Mucosa of stomach (tissue), 1 donor: Measurements from ENCODE around the gene ACACB.

Experiments
- H3K27me3 ChIP-seq: one replicate; pipeline ENCODE4 v1.7.0; 2013; ENCODE audit warnings: mild to moderate bottlenecking, low read length; ENCODE audit not compliant: control insufficient read depth, insufficient read depth
- H3K36me3 ChIP-seq: one replicate; pipeline ENCODE4 v1.7.0; 2013; ENCODE audit warnings: low read length; ENCODE audit not compliant: control insufficient read depth, insufficient read depth
- H3K4me1 ChIP-seq: one replicate; pipeline ENCODE4 v1.7.0; 2013; ENCODE audit warnings: mild to moderate bottlenecking, low read length; ENCODE audit not compliant: control insufficient read depth, insufficient read depth
- H3K4me3 ChIP-seq: one replicate; pipeline ENCODE4 v1.7.0; 2013; ENCODE audit warnings: low read length
- H3K9ac ChIP-seq: one replicate; pipeline ENCODE4 v1.7.0; 2013; ENCODE audit warnings: mild to moderate bottlenecking, low read length, moderate library complexity
- H3K9me3 ChIP-seq: one replicate; pipeline ENCODE4 v1.7.0; 2013; ENCODE audit warnings: mild to moderate bottlenecking, low read length, moderate library complexity; ENCODE audit not compliant: control insufficient read depth
- donor health status: Pancreatic carcinoma.

ACACB gene

GRCh38 chr12:109291521-109292341, 175.3 kb downstream of the ACACB start:
- H3K9me3 ChIP-seq, result no peaks in the 10 kb centered on the region
- no peak overlapping the region for H3K9ac ChIP-seq
- no peak overlapping the region for H3K4me3 ChIP-seq

GRCh38 chr12:109292342-109292711, 175.9 kb downstream of the ACACB start:
- Histone ChIP-seq H3K4me1 (peaks cover 9% of the 10 kb centered on the region), H3K9me3 (no peaks in the 10 kb centered on the region), H3K9ac (no peak overlapping the region), H3K4me3 (no peak overlapping the region), H3K27me3 (peaks cover 10% of the 10 kb centered on the region), H3K36me3 (no peaks in the 10 kb centered on the region)

More at GRCh38 chr12:109291521-109292341, 175.3 kb downstream of the ACACB start:
- H3K4me1 ChIP-seq, result peaks cover 9% of the 10 kb centered on the region
- no peaks in the 10 kb centered on the region for H3K36me3 ChIP-seq
- H3K27me3 ChIP-seq, result peaks cover 10% of the 10 kb centered on the region

- H3K4me1 ChIP-seq, result peaks cover 9% of the 10 kb centered on the region
- H3K36me3 ChIP-seq, result no peaks in the 10 kb centered on the region
- H3K9me3 ChIP-seq, result no peaks in the 10 kb centered on the region
- H3K4me3 ChIP-seq, result no peak overlapping the region
- peaks cover 10% of the 10 kb centered on the region for H3K27me3 ChIP-seq
- no peak overlapping the region for H3K9ac ChIP-seq
Measured at GRCh38 chr12:109293106-109293505, 176.7 kb downstream of the ACACB start.

- Histone ChIP-seq H3K4me3 (no peak overlapping the region), H3K36me3 (no peaks in the 10 kb centered on the region), H3K4me1 (peaks cover 9% of the 10 kb centered on the region), H3K9ac (no peak overlapping the region), H3K27me3 (peaks cover 10% of the 10 kb centered on the region), H3K9me3 (no peaks in the 10 kb centered on the region)
Measured at GRCh38 chr12:109294286-109294796, 178.0 kb downstream of the ACACB start.

- H3K4me3 ChIP-seq, result no peak overlapping the region
- H3K9ac ChIP-seq, result no peak overlapping the region
- no peaks in the 10 kb centered on the region for H3K9me3 ChIP-seq
- H3K4me1 ChIP-seq, result peaks cover 9% of the 10 kb centered on the region
- H3K36me3 ChIP-seq, result no peaks in the 10 kb centered on the region
- H3K27me3 ChIP-seq, result peaks cover 10% of the 10 kb centered on the region
Measured at GRCh38 chr12:109295764-109296425, 179.5 kb downstream of the ACACB start.

- H3K4me3 ChIP-seq, result no peak overlapping the region
Measured at GRCh38 chr12:109296431-109296830, 180.0 kb downstream of the ACACB start.

GRCh38 chr12:109299849-109300248, 183.5 kb downstream of the ACACB start:
- no peaks in the 10 kb centered on the region for H3K36me3 ChIP-seq
- H3K9ac ChIP-seq, result no peak overlapping the region
- no peaks in the 10 kb centered on the region for H3K4me1 ChIP-seq
- no peak overlapping the region for H3K4me3 ChIP-seq
- no peaks in the 10 kb centered on the region for H3K9me3 ChIP-seq
- H3K27me3 ChIP-seq, result no peaks in the 10 kb centered on the region

More at GRCh38 chr12:109296431-109296830, 180.0 kb downstream of the ACACB start:
- Histone ChIP-seq H3K4me1 (peaks cover 8% of the 10 kb centered on the region), H3K9me3 (no peaks in the 10 kb centered on the region), H3K9ac (no peak overlapping the region), H3K36me3 (no peaks in the 10 kb centered on the region), H3K27me3 (peaks cover 9% of the 10 kb centered on the region)

GRCh38 chr12:109301643-109302168, 185.3 kb downstream of the ACACB start:
- Histone ChIP-seq H3K4me3 (no peak overlapping the region), H3K9ac (no peak overlapping the region), H3K27me3 (peaks cover 6% of the 10 kb centered on the region), H3K9me3 (no peaks in the 10 kb centered on the region), H3K4me1 (no peaks in the 10 kb centered on the region), H3K36me3 (no peaks in the 10 kb centered on the region)

GRCh38 chr12:109302358-109302757, 186.0 kb downstream of the ACACB start:
- no peaks in the 10 kb centered on the region for H3K4me1 ChIP-seq

GRCh38 chr12:109302770-109303169, 186.4 kb downstream of the ACACB start:
- Histone ChIP-seq H3K27me3 (peaks cover 11% of the 10 kb centered on the region), H3K36me3 (no peaks in the 10 kb centered on the region), H3K4me1 (no peaks in the 10 kb centered on the region), H3K4me3 (no peak overlapping the region), H3K9ac (no peak overlapping the region), H3K9me3 (no peaks in the 10 kb centered on the region)

More at GRCh38 chr12:109302358-109302757, 186.0 kb downstream of the ACACB start:
- peaks cover 7% of the 10 kb centered on the region for H3K27me3 ChIP-seq
- no peaks in the 10 kb centered on the region for H3K36me3 ChIP-seq
- no peaks in the 10 kb centered on the region for H3K9me3 ChIP-seq
- H3K4me3 ChIP-seq, result no peak overlapping the region
- H3K9ac ChIP-seq, result no peak overlapping the region

GRCh38 chr12:109304485-109304884, 188.1 kb downstream of the ACACB start:
- Histone ChIP-seq H3K36me3 (no peaks in the 10 kb centered on the region), H3K4me1 (no peaks in the 10 kb centered on the region), H3K9ac (no peak overlapping the region), H3K27me3 (peaks cover 27% of the 10 kb centered on the region), H3K9me3 (no peaks in the 10 kb centered on the region), H3K4me3 (no peak overlapping the region)

- Histone ChIP-seq H3K9ac (no peak overlapping the region), H3K27me3 (peaks cover 35% of the 10 kb centered on the region), H3K36me3 (no peaks in the 10 kb centered on the region), H3K4me3 (no peak overlapping the region), H3K4me1 (peaks cover 5% of the 10 kb centered on the region), H3K9me3 (no peaks in the 10 kb centered on the region)
Measured at GRCh38 chr12:109305547-109305946, 189.2 kb downstream of the ACACB start.
